ENCODE results near the gene C5orf24. TPM values are rescaled to one million over a fixed set of nuclear protein-coding genes. Genes with fewer than 3 reads are reported as not detected.

The C5orf24 gene
- 10 to 100 TPM; 19.0 to 41.8 (median 30.2) TPM for total RNA-seq
- long read RNA-seq, full-length matches to known transcripts: 9 of 9 reads
- long read RNA-seq, partial matches to known transcripts: 0 of 9 reads
- long read RNA-seq, other reads (novel, unspliced or antisense): 0 of 9 reads

GRCh38 chr5:134845852-134846640 is at the start of gene C5orf24:
C5orf24 (plus strand) TSS chr5:134845968; CDS start chr5:134854901, 8,933 bp downstream.
- no peak for TF ChIP-seq CTCF (IDR thresholded peaks at IDR 0.05)
- peak; percentile 100 for TF ChIP-seq POLR2A (IDR thresholded peaks at IDR 0.05)
- Histone ChIP-seq H3K27me3 (no peaks in the 10 kb centered on the region), H3K4me3 (peak within 1 kb of the TSS; percentile 68 to 97 (median 89)), H3K9me3 (no peaks in the 10 kb centered on the region), H3K4me1 (peaks cover 0 to 36% (median 13%) of the 10 kb centered on the region in 4 donors), H3K27ac (peak within 1 kb of the TSS; percentile 77 to 97 (median 93)), H3K36me3 (no peaks in the 10 kb centered on the region)
- intact Hi-C loops (cut with DNase I): no loop called here
- ATAC-seq: peak; percentile 96 to 99 (median 97)
- peak; percentile 95 to 96 (median 96) for DNase-seq
- WGBS (ENCODE audit: insufficient coverage, low coverage, low lambda C conversion rate, missing lambda C conversion rate): 0% methylated on average over 9 of the region's 84 CpGs

- ATAC-seq: no peak
- WGBS (ENCODE audit: insufficient coverage, low coverage, low lambda C conversion rate, missing lambda C conversion rate): 56% methylated on average over 2 of the region's 5 CpGs
Observed at GRCh38 chr5:134798468-134798867, 47.3 kb upstream of the C5orf24 start.

DNA sequence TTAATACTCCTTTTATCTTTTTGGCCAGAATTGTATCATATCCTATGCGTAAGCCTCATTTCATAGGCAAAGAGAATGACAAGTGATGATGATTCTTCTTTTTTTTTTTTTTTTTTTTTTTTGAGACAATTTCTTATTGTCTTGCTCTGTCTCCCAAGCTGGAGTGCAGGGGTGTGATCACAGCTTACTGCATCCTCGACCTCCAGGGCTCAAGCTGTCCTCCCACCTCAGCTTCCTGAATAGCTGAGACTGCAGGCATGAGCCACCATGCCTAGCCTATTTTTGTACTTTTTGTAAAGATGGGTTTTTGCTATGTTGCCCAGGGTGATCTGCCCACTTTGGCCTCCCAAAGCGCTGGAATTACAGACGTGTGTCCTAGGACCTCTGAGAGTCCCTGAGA is 41.9 kb upstream of the C5orf24 start:
- DNase-seq (no peak), ATAC-seq (no peak)
- Histone ChIP-seq H3K36me3 (peaks cover 0 to 10% (median 5%) of the 10 kb centered on the region in 4 donors), H3K4me1 (peaks cover 0 to 14% (median 6%) of the 10 kb centered on the region in 4 donors), H3K9me3 (no peaks in the 10 kb centered on the region), H3K27me3 (no peaks in the 10 kb centered on the region), H3K27ac (no peak overlapping the region), H3K4me3 (no peak overlapping the region)
- TF ChIP-seq CTCF (IDR thresholded peaks at IDR 0.05): no peak
- no peak for TF ChIP-seq POLR2A (IDR thresholded peaks at IDR 0.05)
- 90% methylated on average over 4 of the region's 4 CpGs for WGBS (ENCODE audit: insufficient coverage, low coverage, low lambda C conversion rate, missing lambda C conversion rate)
- intact Hi-C loops (cut with DNase I): no loop called here

More at GRCh38 chr5:134798468-134798867, 47.3 kb upstream of the C5orf24 start:
- peaks cover 5 to 55% (median 16%) of the 10 kb centered on the region in 4 donors for H3K36me3 ChIP-seq
- no peak overlapping the region for H3K27ac ChIP-seq
- H3K4me3 ChIP-seq: no peak overlapping the region
- DNase-seq: no peak
- intact Hi-C loops (cut with DNase I): no loop called here
- H3K27me3 ChIP-seq: no peaks in the 10 kb centered on the region
- H3K9me3 ChIP-seq: no peaks in the 10 kb centered on the region
- TF ChIP-seq POLR2A (IDR thresholded peaks at IDR 0.05) (no peak), CTCF (IDR thresholded peaks at IDR 0.05) (no peak)
- H3K4me1 ChIP-seq: no peaks in the 10 kb centered on the region

DNA sequence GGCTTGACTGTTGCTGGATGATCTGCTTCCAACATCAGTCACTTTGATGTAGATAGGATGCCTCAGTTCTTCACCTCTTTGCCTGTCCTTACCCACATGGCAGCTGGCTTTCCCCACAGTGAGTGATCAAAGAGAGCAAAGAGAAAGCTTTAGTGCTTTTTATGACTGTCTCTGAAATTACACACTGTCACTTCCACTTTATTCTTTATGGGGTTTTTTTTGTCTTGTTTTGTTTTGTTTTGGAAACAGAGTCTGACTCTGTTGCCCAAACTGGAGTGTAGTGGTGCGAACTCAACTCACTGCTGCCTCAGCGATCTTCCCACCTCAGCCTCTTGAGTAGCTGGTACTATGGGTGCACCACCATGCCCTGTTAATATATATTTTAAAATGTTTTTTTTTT is 32.4 kb upstream of the C5orf24 start:
- intact Hi-C loops (cut with DNase I): no loop called here
- no peaks in the 10 kb centered on the region for H3K27me3 ChIP-seq
- no peak overlapping the region for H3K4me3 ChIP-seq
- H3K9me3 ChIP-seq: no peaks in the 10 kb centered on the region
- ATAC-seq (no peak), DNase-seq (no peak)
- WGBS (ENCODE audit: insufficient coverage, low coverage, low lambda C conversion rate, missing lambda C conversion rate): 79% methylated on average over 2 of the region's 2 CpGs
- TF ChIP-seq POLR2A (IDR thresholded peaks at IDR 0.05) (no peak), CTCF (IDR thresholded peaks at IDR 0.05) (no peak)
- H3K4me1 ChIP-seq: peaks cover 0 to 5% (median 0%) of the 10 kb centered on the region in 4 donors
- no peak overlapping the region for H3K27ac ChIP-seq
- H3K36me3 ChIP-seq: peaks cover 0 to 47% (median 8%) of the 10 kb centered on the region in 4 donors

All from right lobe of liver (tissue), 6 donors.